ENCODE data around the gene DIP2A. TPM values are rescaled to one million over a fixed set of nuclear protein-coding genes. Genes with fewer than 3 reads are reported as not detected.

Gene DIP2A
- total and polyA plus RNA-seq, 2 of the 13 experiments (the other 11 are each of a cell fraction or from before 2014, with no cell fraction given) = 18.5 to 37.6 TPM

DNA sequence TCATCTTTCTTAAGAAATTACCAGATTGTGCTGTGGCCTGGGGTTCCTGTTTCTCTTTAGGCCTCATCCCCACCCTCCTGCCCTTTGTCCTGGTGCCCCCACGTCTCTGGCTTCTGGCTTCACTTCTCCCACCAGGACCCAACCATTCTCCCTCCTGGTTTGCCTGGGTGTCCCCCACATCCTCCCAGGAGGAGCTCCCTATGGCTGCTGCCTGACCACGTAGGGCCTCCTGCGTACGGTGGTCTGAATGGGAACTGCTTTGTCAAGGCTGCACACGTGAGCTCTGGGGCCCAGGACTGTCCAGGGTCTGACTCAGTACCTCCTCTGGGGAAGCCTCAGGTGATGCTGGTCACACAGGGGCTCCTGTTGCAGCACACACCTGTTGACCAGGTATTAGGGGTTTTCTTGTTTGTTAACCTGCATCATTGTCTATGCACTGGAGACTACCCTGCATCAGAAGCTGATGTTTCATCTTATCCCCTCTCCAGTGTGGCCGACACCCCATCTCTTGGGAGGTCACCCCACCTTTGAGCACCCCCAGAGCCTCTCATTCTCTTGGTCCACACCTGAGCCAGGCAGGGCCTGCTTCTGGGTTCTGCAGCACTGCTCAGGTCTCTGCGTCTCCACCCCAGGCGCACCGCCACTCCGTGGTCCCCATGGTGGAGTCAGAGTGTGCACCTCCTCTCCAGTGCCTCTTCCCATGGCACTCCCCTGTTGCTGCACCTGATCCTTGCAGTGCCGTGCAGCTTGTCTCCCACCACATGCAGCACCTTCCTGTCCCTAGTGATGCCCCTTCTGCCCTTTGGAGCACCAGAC, 80.4 kb downstream of the DIP2A start:
- in situ Hi-C loops (cut with HindIII; ENCODE audit: extremely low pct_ligation_motif_present, low pct_unique_long_range_greater_than_20kb) (no loop called here), intact Hi-C loops (cut with micrococcal nuclease; ENCODE audit: unreplicated experiment) (no loop called here)
- no peaks in the 10 kb centered on the region for H3K9me3 ChIP-seq (ENCODE audit: low read length)
- no peaks in the 10 kb centered on the region for H3K4me1 ChIP-seq (ENCODE audit: insufficient read depth, low read length)
- H2AFZ ChIP-seq (ENCODE audit: low read length) = no peak overlapping the region
- no peak overlapping the region for H3K4me3 ChIP-seq (replicated peaks in 1 of 3; ENCODE audit: insufficient read depth in 1 of 3, low read depth in 2 of 3, low read length in 3 of 3)
- DNase-seq (ENCODE audit: low spot score) (no peak), ATAC-seq (no peak; the same call in 2 of the 3 replicates), FAIRE-seq (no peak)
- 95% methylated on average over 11 of the region's 11 CpGs for WGBS (ENCODE audit: low lambda C conversion rate)
- H4K20me1 ChIP-seq (ENCODE audit: insufficient read depth, low read length) = no peaks in the 10 kb centered on the region
- no TSS peak for BruUV-seq (replicated peaks)
- TF ChIP-seq KAT8 (CRISPR knock-in tag; IDR thresholded peaks at IDR 0.05) = no peak
- H3K27me3 ChIP-seq (ENCODE audit: control insufficient read depth in 1 of 2, insufficient read depth in 2 of 2, low read length in 2 of 2) = no peaks in the 10 kb centered on the region
- H3K79me2 ChIP-seq (ENCODE audit: insufficient read depth, low read length) = no peaks in the 10 kb centered on the region
- no peak overlapping the region for H3K4me2 ChIP-seq (ENCODE audit: low read depth, low read length)
- CTCF ChIA-PET (ENCODE audit: low intra/inter-chr PET ratio, low total read pairs) = no interaction called here
- POLR2A ChIA-PET = no interaction called here
- H3K36me3 ChIP-seq (replicated peaks in 1 of 2; ENCODE audit: control insufficient read depth in 1 of 2, insufficient read depth in 2 of 2, low read length in 2 of 2) = peaks cover 27 to 78% of the 10 kb centered on the region in 2 experiments
- no peak overlapping the region for H3K9ac ChIP-seq (ENCODE audit: insufficient read depth, low read depth, low read length)
- H3K27ac ChIP-seq (ENCODE audit: extremely low read length, insufficient read depth, low read length) = no peak overlapping the region

- no peaks in the 10 kb centered on the region for H3K27me3 ChIP-seq (ENCODE audit: control insufficient read depth in 1 of 2, insufficient read depth in 2 of 2, low read length in 2 of 2)
- CTCF ChIA-PET (ENCODE audit: low intra/inter-chr PET ratio, low total read pairs) = no interaction called here
- FAIRE-seq (no peak), ATAC-seq (no peak), DNase-seq (ENCODE audit: low spot score) (no peak)
- H4K20me1 ChIP-seq (ENCODE audit: insufficient read depth, low read length) = no peaks in the 10 kb centered on the region
- BruUV-seq (replicated peaks) = no TSS peak
- no peak overlapping the region for H3K4me3 ChIP-seq (replicated peaks in 1 of 3; ENCODE audit: insufficient read depth in 1 of 3, low read depth in 2 of 3, low read length in 3 of 3)
- H3K9me3 ChIP-seq (ENCODE audit: low read length) = no peaks in the 10 kb centered on the region
- no peak for TF ChIP-seq ZSCAN12 (CRISPR knock-in tag; IDR thresholded peaks at IDR 0.05)
- no peak for TF ChIP-seq POLR2AphosphoS5 (IDR thresholded peaks at IDR 0.05; ENCODE audit: low read depth, low read length)
- no peak for TF ChIP-seq SP1 (IDR thresholded peaks at IDR 0.05)
- TF ChIP-seq SP1 (CRISPR knock-in tag; IDR thresholded peaks at IDR 0.05) = no peak
- TF ChIP-seq, protein P1, sequence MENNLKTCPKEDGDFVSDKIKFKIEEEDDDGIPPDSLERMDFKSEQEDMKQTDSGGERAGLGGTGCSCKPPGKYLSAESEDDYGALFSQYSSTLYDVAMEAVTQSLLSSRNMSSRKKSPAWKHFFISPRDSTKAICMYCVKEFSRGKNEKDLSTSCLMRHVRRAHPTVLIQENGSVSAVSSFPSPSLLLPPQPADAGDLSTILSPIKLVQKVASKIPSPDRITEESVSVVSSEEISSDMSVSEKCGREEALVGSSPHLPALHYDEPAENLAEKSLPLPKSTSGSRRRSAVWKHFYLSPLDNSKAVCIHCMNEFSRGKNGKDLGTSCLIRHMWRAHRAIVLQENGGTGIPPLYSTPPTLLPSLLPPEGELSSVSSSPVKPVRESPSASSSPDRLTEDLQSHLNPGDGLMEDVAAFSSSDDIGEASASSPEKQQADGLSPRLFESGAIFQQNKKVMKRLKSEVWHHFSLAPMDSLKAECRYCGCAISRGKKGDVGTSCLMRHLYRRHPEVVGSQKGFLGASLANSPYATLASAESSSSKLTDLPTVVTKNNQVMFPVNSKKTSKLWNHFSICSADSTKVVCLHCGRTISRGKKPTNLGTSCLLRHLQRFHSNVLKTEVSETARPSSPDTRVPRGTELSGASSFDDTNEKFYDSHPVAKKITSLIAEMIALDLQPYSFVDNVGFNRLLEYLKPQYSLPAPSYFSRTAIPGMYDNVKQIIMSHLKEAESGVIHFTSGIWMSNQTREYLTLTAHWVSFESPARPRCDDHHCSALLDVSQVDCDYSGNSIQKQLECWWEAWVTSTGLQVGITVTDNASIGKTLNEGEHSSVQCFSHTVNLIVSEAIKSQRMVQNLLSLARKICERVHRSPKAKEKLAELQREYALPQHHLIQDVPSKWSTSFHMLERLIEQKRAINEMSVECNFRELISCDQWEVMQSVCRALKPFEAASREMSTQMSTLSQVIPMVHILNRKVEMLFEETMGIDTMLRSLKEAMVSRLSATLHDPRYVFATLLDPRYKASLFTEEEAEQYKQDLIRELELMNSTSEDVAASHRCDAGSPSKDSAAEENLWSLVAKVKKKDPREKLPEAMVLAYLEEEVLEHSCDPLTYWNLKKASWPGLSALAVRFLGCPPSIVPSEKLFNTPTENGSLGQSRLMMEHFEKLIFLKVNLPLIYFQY (CRISPR knock-in tag; IDR thresholded peaks at IDR 0.05; ENCODE audit: borderline replicate concordance) = no peak
- no peak for TF ChIP-seq PCBP1 (IDR thresholded peaks at IDR 0.05; ENCODE audit: borderline replicate concordance, low read depth, low read length)
- TF ChIP-seq ZBTB42 (CRISPR knock-in tag; IDR thresholded peaks at IDR 0.05) = no peak
- no peak for TF ChIP-seq SMYD3 (CRISPR knock-in tag; IDR thresholded peaks at IDR 0.05)
- TF ChIP-seq KDM1A (CRISPR knock-in tag; IDR thresholded peaks at IDR 0.05) = no peak
- no peak for TF ChIP-seq CREM (IDR thresholded peaks at IDR 0.05)
- no peak for TF ChIP-seq CREM (CRISPR knock-in tag; IDR thresholded peaks at IDR 0.05)
- no peak for TF ChIP-seq ZNF781 (CRISPR knock-in tag; IDR thresholded peaks at IDR 0.05; ENCODE audit: borderline replicate concordance, not compliant biosample characterization)
- no peak for TF ChIP-seq ZNF329 (CRISPR knock-in tag; IDR thresholded peaks at IDR 0.05; ENCODE audit: low read depth)
- no peak for TF ChIP-seq RNF2 (conservative IDR thresholded peaks at IDR 0.05; ENCODE audit: low read depth)
- no peak for TF ChIP-seq CREB1 (IDR thresholded peaks at IDR 0.05)
- no peak for TF ChIP-seq CREB1 (CRISPR knock-in tag; IDR thresholded peaks at IDR 0.05)
- no peak overlapping the region for H3K9ac ChIP-seq (ENCODE audit: insufficient read depth, low read depth, low read length)
- H3K79me2 ChIP-seq (ENCODE audit: insufficient read depth, low read length) = no peaks in the 10 kb centered on the region
- WGBS (ENCODE audit: low lambda C conversion rate) = 93% methylated on average over 3 of the region's 11 CpGs
- H3K4me2 ChIP-seq (ENCODE audit: low read depth, low read length) = no peak overlapping the region
- POLR2A ChIA-PET = no interaction called here
- H3K4me1 ChIP-seq (ENCODE audit: insufficient read depth, low read length) = no peaks in the 10 kb centered on the region
- H3K36me3 ChIP-seq (replicated peaks in 1 of 2; ENCODE audit: control insufficient read depth in 1 of 2, insufficient read depth in 2 of 2, low read length in 2 of 2) = peaks cover 22 to 79% of the 10 kb centered on the region in 2 experiments
- in situ Hi-C loops (cut with HindIII; ENCODE audit: extremely low pct_ligation_motif_present, low pct_unique_long_range_greater_than_20kb) (no loop called here), intact Hi-C loops (cut with micrococcal nuclease; ENCODE audit: unreplicated experiment) (no loop called here)
- H3K27ac ChIP-seq (ENCODE audit: extremely low read length, insufficient read depth, low read length) = no peak overlapping the region
- H2AFZ ChIP-seq (ENCODE audit: low read length) = no peak overlapping the region
Observed at GRCh38 chr21:46540087-46540710, 81.5 kb downstream of the DIP2A start.

Data from HepG2 (cell line).